ENCODE results near the gene TMEM151A.
"Not testable (repeated sequence)": the region's sequence is repeated elsewhere in the genome, so short reads cannot be mapped to it uniquely, and the experiment has no call there.

TMEM151A gene

GRCh38 chr11:66267379-66268243 is 24.1 kb upstream of the TMEM151A start:
- peak; percentile 76 to 91 (median 80) for DNase-seq (ENCODE audit: low read depth in 3 of 3)

- DNase-seq (ENCODE audit: low read depth in 3 of 3) = peak; percentile 99 to 100 (median 99)
Measured at GRCh38 chr11:66268244-66268951, 23.3 kb upstream of the TMEM151A start, which contains the start of gene RAB1B. Gene RAB1B, plus strand, starts transcription at chr11:66268639. Its CDS starts 41 bp downstream, at chr11:66268680.

- no peak for DNase-seq (ENCODE audit: low read depth in 3 of 3)
Measured at GRCh38 chr11:66268952-66269905, 22.5 kb upstream of the TMEM151A start.

- DNase-seq (ENCODE audit: low read depth in 3 of 3) = no peak
Measured at GRCh38 chr11:66271816-66272215, 19.9 kb upstream of the TMEM151A start.

- DNase-seq (ENCODE audit: low read depth in 3 of 3) = no peak
Measured at GRCh38 chr11:66272596-66272995, 19.1 kb upstream of the TMEM151A start.

GRCh38 chr11:66274219-66274618 is 17.5 kb upstream of the TMEM151A start:
- DNase-seq (ENCODE audit: low read depth in 3 of 3) = no peak

- no peak for DNase-seq (ENCODE audit: low read depth in 3 of 3)
Measured at GRCh38 chr11:66275396-66275795, 16.3 kb upstream of the TMEM151A start.

- DNase-seq (ENCODE audit: low read depth in 3 of 3) = no peak
Measured at GRCh38 chr11:66275984-66276612, 15.6 kb upstream of the TMEM151A start.

- DNase-seq (ENCODE audit: low read depth in 3 of 3) = not testable (repeated sequence)
Measured at GRCh38 chr11:66276619-66277018, 15.1 kb upstream of the TMEM151A start.

- not testable (repeated sequence) for DNase-seq (ENCODE audit: low read depth in 3 of 3)
Measured at GRCh38 chr11:66277064-66277463, 14.6 kb upstream of the TMEM151A start.

GRCh38 chr11:66277471-66278362 is 14.0 kb upstream of the TMEM151A start, which contains the start of gene CNIH2:
Gene CNIH2, plus strand, starts transcription at chr11:66278175. Its CDS starts 282 bp downstream, at chr11:66278457.
- DNase-seq (ENCODE audit: low read depth in 3 of 3) = no peak

GRCh38 chr11:66278363-66279091 is 13.2 kb upstream of the TMEM151A start:
- DNase-seq (ENCODE audit: low read depth in 3 of 3) = no peak

GRCh38 chr11:66279092-66279734 is 12.5 kb upstream of the TMEM151A start:
- no peak for DNase-seq (ENCODE audit: low read depth in 3 of 3)

- no peak for DNase-seq (ENCODE audit: low read depth in 3 of 3)
Measured at GRCh38 chr11:66280428-66280827, 11.3 kb upstream of the TMEM151A start.

GRCh38 chr11:66281001-66281400 is 10.7 kb upstream of the TMEM151A start:
- no peak for DNase-seq (ENCODE audit: low read depth in 3 of 3)

GRCh38 chr11:66281776-66282467 is 9.8 kb upstream of the TMEM151A start:
- DNase-seq (ENCODE audit: low read depth in 3 of 3) = no peak

GRCh38 chr11:66282468-66283455 is 8.9 kb upstream of the TMEM151A start:
- peak; percentile 97 to 100 (median 99) for DNase-seq (ENCODE audit: low read depth in 3 of 3)

All from stimulated activated CD4-positive, alpha-beta T cell treated with anti-CD3 and anti-CD28 coated beads, TNF-alpha, amount 100 ng/mL, for 48 hours (primary cell).